Measurements from ENCODE around the gene ZG16B.

DNA sequence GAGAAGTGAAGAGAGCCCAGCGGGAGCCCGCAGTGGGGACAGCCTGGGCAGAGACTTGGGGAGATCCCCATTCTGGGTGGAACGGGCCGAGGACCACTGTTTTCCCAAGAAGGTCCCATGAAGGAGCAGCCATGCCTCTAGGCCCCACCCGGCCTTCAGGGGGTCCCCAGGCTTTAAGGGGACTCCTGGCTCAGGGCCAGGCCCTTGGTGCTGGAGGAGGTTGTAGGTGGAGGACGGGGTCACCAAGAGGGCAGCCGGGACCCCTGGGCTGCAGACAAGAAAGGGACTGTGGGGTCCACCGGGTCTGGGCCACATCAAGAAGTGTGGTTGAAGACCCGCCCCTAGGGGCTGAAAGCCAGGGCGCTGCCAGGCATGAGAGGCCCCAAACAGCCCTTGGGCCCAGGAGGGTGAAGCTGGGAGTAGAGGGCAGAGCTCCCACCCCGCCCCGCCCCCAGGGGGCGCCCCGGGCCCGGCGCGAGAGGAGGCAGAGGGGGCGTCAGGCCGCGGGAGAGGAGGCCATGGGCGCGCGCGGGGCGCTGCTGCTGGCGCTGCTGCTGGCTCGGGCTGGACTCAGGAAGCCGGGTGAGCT lies 13.3 kb upstream of the ZG16B start, which contains the start of gene PRSS21:
- TF ChIP-seq, protein P1, sequence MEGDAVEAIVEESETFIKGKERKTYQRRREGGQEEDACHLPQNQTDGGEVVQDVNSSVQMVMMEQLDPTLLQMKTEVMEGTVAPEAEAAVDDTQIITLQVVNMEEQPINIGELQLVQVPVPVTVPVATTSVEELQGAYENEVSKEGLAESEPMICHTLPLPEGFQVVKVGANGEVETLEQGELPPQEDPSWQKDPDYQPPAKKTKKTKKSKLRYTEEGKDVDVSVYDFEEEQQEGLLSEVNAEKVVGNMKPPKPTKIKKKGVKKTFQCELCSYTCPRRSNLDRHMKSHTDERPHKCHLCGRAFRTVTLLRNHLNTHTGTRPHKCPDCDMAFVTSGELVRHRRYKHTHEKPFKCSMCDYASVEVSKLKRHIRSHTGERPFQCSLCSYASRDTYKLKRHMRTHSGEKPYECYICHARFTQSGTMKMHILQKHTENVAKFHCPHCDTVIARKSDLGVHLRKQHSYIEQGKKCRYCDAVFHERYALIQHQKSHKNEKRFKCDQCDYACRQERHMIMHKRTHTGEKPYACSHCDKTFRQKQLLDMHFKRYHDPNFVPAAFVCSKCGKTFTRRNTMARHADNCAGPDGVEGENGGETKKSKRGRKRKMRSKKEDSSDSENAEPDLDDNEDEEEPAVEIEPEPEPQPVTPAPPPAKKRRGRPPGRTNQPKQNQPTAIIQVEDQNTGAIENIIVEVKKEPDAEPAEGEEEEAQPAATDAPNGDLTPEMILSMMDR (IDR thresholded peaks at IDR 0.05): no peak
- TF ChIP-seq POLR2A (IDR thresholded peaks at IDR 0.05): no peak

All from lower leg skin (tissue), 3 donors.